Measurements from ENCODE around the gene CLDN16.

DNA sequence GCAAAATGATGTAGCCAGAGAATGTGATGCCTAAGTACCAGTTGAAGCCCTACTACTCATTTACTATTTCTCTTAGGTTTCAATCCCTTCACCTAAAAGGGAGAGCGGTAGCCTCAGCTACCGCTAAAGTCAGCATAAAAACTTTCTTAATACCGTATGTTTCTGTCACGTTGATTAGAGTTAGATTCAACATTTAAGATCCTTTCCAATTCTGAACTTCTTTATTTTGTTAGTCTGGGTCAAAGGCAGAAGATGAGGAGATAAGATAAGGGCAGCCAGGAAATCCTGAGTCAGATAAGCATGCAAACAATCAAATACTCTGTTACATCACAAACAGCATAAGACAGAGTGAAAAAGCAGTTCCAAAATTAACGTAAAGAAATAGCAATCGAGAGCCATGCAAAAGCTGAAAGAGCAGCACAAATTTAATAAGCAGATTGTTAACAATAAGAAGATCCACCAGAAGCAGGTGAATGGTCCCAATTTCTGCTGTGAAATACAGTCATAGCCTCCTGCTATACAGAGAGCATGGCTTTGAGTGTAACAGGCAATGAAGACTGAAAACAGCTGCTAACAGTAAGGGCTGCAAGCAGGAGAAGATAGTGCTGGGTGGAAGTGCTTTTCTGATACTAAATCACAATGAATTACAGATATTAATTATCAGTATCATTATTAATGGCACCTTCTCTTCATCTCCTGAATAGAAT lies 58.8 kb downstream of the CLDN16 start:
- TF ChIP-seq, protein P1, sequence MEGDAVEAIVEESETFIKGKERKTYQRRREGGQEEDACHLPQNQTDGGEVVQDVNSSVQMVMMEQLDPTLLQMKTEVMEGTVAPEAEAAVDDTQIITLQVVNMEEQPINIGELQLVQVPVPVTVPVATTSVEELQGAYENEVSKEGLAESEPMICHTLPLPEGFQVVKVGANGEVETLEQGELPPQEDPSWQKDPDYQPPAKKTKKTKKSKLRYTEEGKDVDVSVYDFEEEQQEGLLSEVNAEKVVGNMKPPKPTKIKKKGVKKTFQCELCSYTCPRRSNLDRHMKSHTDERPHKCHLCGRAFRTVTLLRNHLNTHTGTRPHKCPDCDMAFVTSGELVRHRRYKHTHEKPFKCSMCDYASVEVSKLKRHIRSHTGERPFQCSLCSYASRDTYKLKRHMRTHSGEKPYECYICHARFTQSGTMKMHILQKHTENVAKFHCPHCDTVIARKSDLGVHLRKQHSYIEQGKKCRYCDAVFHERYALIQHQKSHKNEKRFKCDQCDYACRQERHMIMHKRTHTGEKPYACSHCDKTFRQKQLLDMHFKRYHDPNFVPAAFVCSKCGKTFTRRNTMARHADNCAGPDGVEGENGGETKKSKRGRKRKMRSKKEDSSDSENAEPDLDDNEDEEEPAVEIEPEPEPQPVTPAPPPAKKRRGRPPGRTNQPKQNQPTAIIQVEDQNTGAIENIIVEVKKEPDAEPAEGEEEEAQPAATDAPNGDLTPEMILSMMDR (IDR thresholded peaks at IDR 0.05) = no peak
- no peak for TF ChIP-seq EZH2 (IDR thresholded peaks at IDR 0.05; ENCODE audit: borderline replicate concordance, insufficient read depth, low read depth, low read length, poor library complexity, severe bottlenecking)

Data from B cell (primary cell).